ENCODE results near the gene TMEM190.

GRCh38 chr19:55347442-55348009 lies 29.1 kb upstream of the TMEM190 start:
- no peak for TF ChIP-seq CTCF (tag by site-specific recombination; IDR thresholded peaks at IDR 0.05)
- no peak for TF ChIP-seq ZFP3 (tag by site-specific recombination; IDR thresholded peaks at IDR 0.05; ENCODE audit: low read depth)
- TF ChIP-seq ZNF138 (tag by site-specific recombination; IDR thresholded peaks at IDR 0.05; ENCODE audit: borderline replicate concordance): no peak
- TF ChIP-seq ZNF24 (tag by site-specific recombination; IDR thresholded peaks at IDR 0.05): no peak

Data from HEK293 (cell line).